ENCODE results near the gene LRRC8B. TPM values are rescaled to one million over a fixed set of nuclear protein-coding genes. Genes with fewer than 3 reads are reported as not detected.

The LRRC8B gene
- total and polyA plus RNA-seq, 2 of the 8 experiments (the other 6 are each of a cell fraction or from before 2014, with no cell fraction given): 18.4 to 29.2 TPM

GRCh38 chr1:89563957-89564604 lies 39.5 kb downstream of the LRRC8B start:
- Histone ChIP-seq H2BK5ac (ENCODE audit: low read depth, low read length) (no peak overlapping the region), H3K79me2 (ENCODE audit: control insufficient read depth in 1 of 2, insufficient read depth in 2 of 2, low read length in 2 of 2) (peaks cover 0 to 43% of the 10 kb centered on the region in 2 experiments; a peak in 3 of 4 replicates), H3K14ac (ENCODE audit: insufficient read length) (no peak overlapping the region), H3K9me3 (ENCODE audit: insufficient read depth in 2 of 2, low read depth in 1 of 2, low read length in 1 of 2) (peaks cover 0 to 2% of the 10 kb centered on the region in 2 experiments; a peak in 1 of 4 replicates), H3K23ac (ENCODE audit: insufficient read length) (no peak overlapping the region), H2BK12ac (ENCODE audit: low read depth, low read length) (no peak overlapping the region), H4K5ac (ENCODE audit: insufficient read length, low read depth, low read length) (no peak overlapping the region), H3K27ac (ENCODE audit: low read depth, low read length) (no peak overlapping the region), H3K79me1 (ENCODE audit: low read depth, low read length) (no peaks in the 10 kb centered on the region; the same call in 1 of the 2 replicates), H3K56ac (replicated peaks; ENCODE audit: insufficient read length, low read depth, low read length) (no peak overlapping the region), H3K4me2 (ENCODE audit: insufficient read depth in 1 of 2, low read depth in 2 of 2, low read length in 2 of 2) (no peak overlapping the region; a peak in 1 of 4 replicates), H3K27me3 (replicated peaks in 1 of 4; ENCODE audit: control insufficient read depth in 3 of 4, extremely low read depth in 1 of 4, insufficient read depth in 3 of 4, low read length in 3 of 4) (no peaks in the 10 kb centered on the region), H3K36me3 (ENCODE audit: control insufficient read depth in 2 of 4, insufficient read depth in 4 of 4, low read length in 3 of 4) (peaks cover 0 to under 1% (median 0%) of the 10 kb centered on the region in 4 experiments; a peak in 1 of 8 replicates), H2BK20ac (ENCODE audit: low read length) (no peak overlapping the region), H3K4me1 (replicated peaks in 1 of 4; ENCODE audit: control insufficient read depth in 3 of 4, insufficient read depth in 4 of 4, low read length in 3 of 4) (peaks cover 4 to 11% (median 9%) of the 10 kb centered on the region in 4 experiments; a peak in 6 of 7 replicates), H3K23me2 (ENCODE audit: low read depth, low read length) (no peaks in the 10 kb centered on the region; the same call in 1 of the 2 replicates), H3K4ac (replicated peaks; ENCODE audit: insufficient read length, low read depth, low read length) (no peak overlapping the region), H4K91ac (replicated peaks; ENCODE audit: insufficient read length, low read length) (no peak overlapping the region), H3K9ac (replicated peaks in 1 of 4; ENCODE audit: extremely low read depth in 1 of 4, low read depth in 3 of 4, low read length in 3 of 4) (no peak overlapping the region), H4K20me1 (replicated peaks in 1 of 2; ENCODE audit: control insufficient read depth in 1 of 2, insufficient read depth in 2 of 2, low read length in 2 of 2) (peaks cover 0 to 9% of the 10 kb centered on the region in 2 experiments), H3K4me3 (ENCODE audit: extremely low read depth in 1 of 4, insufficient read depth in 2 of 4, low read depth in 3 of 4, low read length in 4 of 4) (no peak overlapping the region), H2AK5ac (ENCODE audit: low read depth, low read length) (no peak overlapping the region), H3K18ac (ENCODE audit: extremely low read depth, low read length) (no peak overlapping the region), H2BK120ac (replicated peaks; ENCODE audit: low read depth, low read length) (no peak overlapping the region), H2BK15ac (ENCODE audit: low read length) (no peak overlapping the region), H2AFZ (ENCODE audit: low read length) (no peak overlapping the region), H4K8ac (ENCODE audit: extremely low read depth, insufficient read depth, low read length) (no peak overlapping the region)
- ChIA-PET POLR2A (ENCODE audit: partially characterized antibody) (interaction anchor here (0.8 kb wide), 1 partner anchor 15 kb away, joined by 3 read pairs; no protein-coding TSS in a partner anchor), CTCF (ENCODE audit: partially characterized antibody) (interaction anchor here (1.6 to 3.3 kb wide), 2 partner anchors 13 to 44 kb away, joined by 4 to 16 read pairs; no protein-coding TSS in a partner anchor)
- FAIRE-seq (no peak), DNase-seq (ENCODE audit: low read depth in 1 of 2, low spot score in 2 of 2) (no peak)
- 78% methylated on average over 3 of the region's 3 CpGs; no CpG with 5 or more reads in 1 of the 2 experiments for WGBS, 2 experiments (ENCODE audit: extremely low coverage in 1 of 2, insufficient coverage in 1 of 2, insufficient read length in 1 of 2, insufficient replicate concordance in 2 of 2, low coverage in 1 of 2, low lambda C conversion rate in 2 of 2, missing lambda C conversion rate in 1 of 2)
- TF ChIP-seq, protein P1, sequence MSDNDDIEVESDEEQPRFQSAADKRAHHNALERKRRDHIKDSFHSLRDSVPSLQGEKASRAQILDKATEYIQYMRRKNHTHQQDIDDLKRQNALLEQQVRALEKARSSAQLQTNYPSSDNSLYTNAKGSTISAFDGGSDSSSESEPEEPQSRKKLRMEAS (IDR thresholded peaks at IDR 0.05): no peak
- TF ChIP-seq SIX5 (IDR thresholded peaks at IDR 0.05; ENCODE audit: low read depth, low read length) (no peak), RNF2 (IDR thresholded peaks at IDR 0.05; ENCODE audit: borderline replicate concordance, low read depth, low read length, missing control alignments, poor library complexity, severe bottlenecking) (no peak), YY1 (IDR thresholded peaks at IDR 0.05; ENCODE audit: low read depth, low read length) (no peak), ATF3 (IDR thresholded peaks at IDR 0.05; ENCODE audit: insufficient read depth, low read depth, low read length) (no peak), BCL11A (IDR thresholded peaks at IDR 0.05; ENCODE audit: low read depth in 2 of 2, low read length in 2 of 2) (no peak), KDM4A (IDR thresholded peaks at IDR 0.05; ENCODE audit: low read depth, low read length, severe bottlenecking) (no peak), NANOG (IDR thresholded peaks at IDR 0.05; ENCODE audit: insufficient read depth, low read depth, low read length, poor library complexity, severe bottlenecking) (no peak), KDM1A (IDR thresholded peaks at IDR 0.05; ENCODE audit: borderline replicate concordance, low read length) (no peak), RXRA (IDR thresholded peaks at IDR 0.05; ENCODE audit: insufficient read depth, low read depth, low read length) (no peak)

All from H1 (cell line).